ENCODE data around the gene BTG2. TPM values are rescaled to one million over a fixed set of nuclear protein-coding genes. Genes with fewer than 3 reads are reported as not detected.

Gene BTG2
- total RNA-seq, 1 experiment from 2014 or later = 2.9 TPM

GRCh38 chr1:203336097-203336496, 30.8 kb downstream of the BTG2 start:
- Histone ChIP-seq H2BK5ac (ENCODE audit: insufficient read length, low read length) (no peak overlapping the region), H4K5ac (ENCODE audit: insufficient read length, low read depth, low read length) (no peak overlapping the region), H4K20me1 (ENCODE audit: control insufficient read depth, insufficient read depth, insufficient read length) (no peaks in the 10 kb centered on the region), H3K4me2 (ENCODE audit: insufficient read depth, insufficient read length, low read length) (no peak overlapping the region), H3K14ac (ENCODE audit: insufficient read depth, low read length) (no peak overlapping the region), H3K23me2 (ENCODE audit: insufficient read length, low read depth, low read length, poor library complexity, severe bottlenecking) (no peaks in the 10 kb centered on the region), H2BK120ac (ENCODE audit: low read depth, low read length, poor library complexity, severe bottlenecking) (no peak overlapping the region), H2BK20ac (ENCODE audit: low read depth, low read length, poor library complexity, severe bottlenecking) (no peak overlapping the region), H3K23ac (ENCODE audit: insufficient read length, low read depth, low read length) (no peak overlapping the region), H3K79me2 (ENCODE audit: insufficient read depth, low read length) (no peaks in the 10 kb centered on the region), H2BK12ac (ENCODE audit: insufficient read length, low read depth, low read length) (no peak overlapping the region), H3K27ac (ENCODE audit: insufficient read length, low read depth, low read length) (no peak overlapping the region), H3K9me3 (ENCODE audit: control insufficient read depth, low read depth, low read length) (no peaks in the 10 kb centered on the region), H3K56ac (ENCODE audit: insufficient read length, low read depth, low read length) (no peak overlapping the region), H3K4ac (ENCODE audit: low read depth, low read length) (no peak overlapping the region), H3K18ac (ENCODE audit: insufficient read length, low read depth, low read length) (no peak overlapping the region), H2AK5ac (ENCODE audit: insufficient read length, low read length) (no peak overlapping the region), H3K4me1 (ENCODE audit: insufficient read depth, low read length) (no peaks in the 10 kb centered on the region), H3T11ph (ENCODE audit: low read length) (no peak overlapping the region), H2AFZ (ENCODE audit: low read length) (no peak overlapping the region), H3K9ac (ENCODE audit: extremely low read depth, insufficient read length, low read length) (no peak overlapping the region), H3K27me3 (ENCODE audit: insufficient read depth, low read length) (no peaks in the 10 kb centered on the region), H3K79me1 (ENCODE audit: insufficient read depth, low read depth, low read length, poor library complexity, severe bottlenecking) (no peaks in the 10 kb centered on the region), H4K91ac (ENCODE audit: insufficient read length, low read depth, low read length) (no peak overlapping the region), H4K8ac (replicated peaks; ENCODE audit: insufficient read length, low read depth, low read length) (no peak overlapping the region), H2BK15ac (ENCODE audit: low read depth, low read length) (no peak overlapping the region)
- DNase-seq = no peak
- Mint-ChIP-seq H3K36me3 (ENCODE audit: insufficient read depth in 1 of 3, low read depth in 3 of 3) (no peaks in the 10 kb centered on the region), H3K4me3 (no peak overlapping the region), H3K27ac (no peak overlapping the region), H3K4me1 (peaks cover 9 to 18% of the 10 kb centered on the region in 2 experiments), H3K9me3 (no peaks in the 10 kb centered on the region), H3K27me3 (ENCODE audit: low read depth) (peaks cover 46% of the 10 kb centered on the region)
- TF ChIP-seq, protein P1, sequence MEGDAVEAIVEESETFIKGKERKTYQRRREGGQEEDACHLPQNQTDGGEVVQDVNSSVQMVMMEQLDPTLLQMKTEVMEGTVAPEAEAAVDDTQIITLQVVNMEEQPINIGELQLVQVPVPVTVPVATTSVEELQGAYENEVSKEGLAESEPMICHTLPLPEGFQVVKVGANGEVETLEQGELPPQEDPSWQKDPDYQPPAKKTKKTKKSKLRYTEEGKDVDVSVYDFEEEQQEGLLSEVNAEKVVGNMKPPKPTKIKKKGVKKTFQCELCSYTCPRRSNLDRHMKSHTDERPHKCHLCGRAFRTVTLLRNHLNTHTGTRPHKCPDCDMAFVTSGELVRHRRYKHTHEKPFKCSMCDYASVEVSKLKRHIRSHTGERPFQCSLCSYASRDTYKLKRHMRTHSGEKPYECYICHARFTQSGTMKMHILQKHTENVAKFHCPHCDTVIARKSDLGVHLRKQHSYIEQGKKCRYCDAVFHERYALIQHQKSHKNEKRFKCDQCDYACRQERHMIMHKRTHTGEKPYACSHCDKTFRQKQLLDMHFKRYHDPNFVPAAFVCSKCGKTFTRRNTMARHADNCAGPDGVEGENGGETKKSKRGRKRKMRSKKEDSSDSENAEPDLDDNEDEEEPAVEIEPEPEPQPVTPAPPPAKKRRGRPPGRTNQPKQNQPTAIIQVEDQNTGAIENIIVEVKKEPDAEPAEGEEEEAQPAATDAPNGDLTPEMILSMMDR (conservative IDR thresholded peaks at IDR 0.05) = no peak
- whole genome bisulfite sequencing (ENCODE audit: extremely low coverage, insufficient read length, low lambda C conversion rate) = no CpG with 5 or more reads among the region's 1 CpG
